Common myeloid progenitor, CD34-positive (primary cell): Measurements from ENCODE around the gene BRAT1.

Source experiments
- CTCF ChIA-PET: fragments of 350-600 bp; sonication (Branson Sonifier 250); formaldehyde crosslinking; loops from one replicate; lab custom pipeline; 2021; ENCODE audit warnings: antibody characterized with exemption; lab: Charles Lee
- POLR2A ChIA-PET: fragments of 350-600 bp; sonication (Branson Sonifier 250); formaldehyde crosslinking; loops from one replicate; lab custom pipeline; 2021; ENCODE audit warnings: antibody characterized with exemption; lab: Charles Lee
- DNase-seq, 3 donors: peaks; one replicate each; pipeline versions ENCODE4 v3.0.0 to v3.0.0-alpha.2; 2013
- H3K27ac ChIP-seq, 2 experiments: 1 replicate in 1 of 2; 2 replicates in 1 of 2; pipeline ENCODE4 v1.7.0; 2013; ENCODE audit warnings: inconsistent platforms in 2 of 2, low read length in 2 of 2, mild to moderate bottlenecking in 2 of 2, low read depth in 1 of 2, moderate library complexity in 1 of 2; ENCODE audit not compliant: severe bottlenecking in 2 of 2, insufficient read depth in 1 of 2, poor library complexity in 1 of 2
- H3K27me3 ChIP-seq, 5 experiments: replicated peaks in 2 of 5; 1 replicate in 3 of 5; 2 replicates in 2 of 5; pipeline versions ENCODE4 v1.6.1 to v1.7.0; 2013; ENCODE audit warnings: low read length in 4 of 5, mild to moderate bottlenecking in 2 of 5, moderate library complexity in 2 of 5, inconsistent platforms in 1 of 5; ENCODE audit not compliant: insufficient read depth in 5 of 5, control insufficient read depth in 4 of 5
- H3K36me3 ChIP-seq, 4 experiments: 1 replicate in 2 of 4; 2 replicates in 2 of 4; pipeline versions ENCODE4 v1.6.1 to v1.7.0; 2013; ENCODE audit warnings: low read length in 3 of 4, control low read depth in 1 of 4, mild to moderate bottlenecking in 1 of 4; ENCODE audit not compliant: control insufficient read depth in 4 of 4, insufficient read depth in 4 of 4
- H3K4me1 ChIP-seq, 4 experiments: 1 replicate in 3 of 4; 2 replicates in 1 of 4; pipeline versions ENCODE4 v1.6.1 to v1.7.1; 2013; ENCODE audit warnings: low read length in 3 of 4, mild to moderate bottlenecking in 3 of 4, control low read depth in 1 of 4, inconsistent platforms in 1 of 4, moderate library complexity in 1 of 4; ENCODE audit not compliant: control insufficient read depth in 4 of 4, insufficient read depth in 4 of 4; ENCODE audit errors: control extremely low read depth in 1 of 4
- H3K4me3 ChIP-seq, 7 experiments: 1 replicate in 4 of 7; 2 replicates in 3 of 7; pipeline versions ENCODE4 v1.5.1 to v1.7.0; 2013; ENCODE audit warnings: mild to moderate bottlenecking in 7 of 7, low read length in 6 of 7, moderate library complexity in 6 of 7, inconsistent platforms in 2 of 7, low read depth in 2 of 7, control low read depth in 1 of 7; ENCODE audit not compliant: insufficient read depth in 4 of 7, control insufficient read depth in 1 of 7; ENCODE audit errors: extremely low read depth in 1 of 7
- H3K9me3 ChIP-seq, 5 experiments: 1 replicate in 4 of 5; 2 replicates in 1 of 5; pipeline versions ENCODE4 v1.6.1 to v1.7.1; 2013; ENCODE audit warnings: low read length in 4 of 5, mild to moderate bottlenecking in 2 of 5, inconsistent platforms in 1 of 5, low read depth in 1 of 5, moderate library complexity in 1 of 5; ENCODE audit not compliant: control insufficient read depth in 4 of 5, insufficient read depth in 2 of 5; ENCODE audit errors: control extremely low read depth in 1 of 5
- WGBS: methylation state at CpG from one replicate; pipeline ENCODE4 v1.1.5; 2013; ENCODE audit not compliant: insufficient coverage; 5-methylcytosine and 5-hydroxymethylcytosine counted together

BRAT1 gene

DNA sequence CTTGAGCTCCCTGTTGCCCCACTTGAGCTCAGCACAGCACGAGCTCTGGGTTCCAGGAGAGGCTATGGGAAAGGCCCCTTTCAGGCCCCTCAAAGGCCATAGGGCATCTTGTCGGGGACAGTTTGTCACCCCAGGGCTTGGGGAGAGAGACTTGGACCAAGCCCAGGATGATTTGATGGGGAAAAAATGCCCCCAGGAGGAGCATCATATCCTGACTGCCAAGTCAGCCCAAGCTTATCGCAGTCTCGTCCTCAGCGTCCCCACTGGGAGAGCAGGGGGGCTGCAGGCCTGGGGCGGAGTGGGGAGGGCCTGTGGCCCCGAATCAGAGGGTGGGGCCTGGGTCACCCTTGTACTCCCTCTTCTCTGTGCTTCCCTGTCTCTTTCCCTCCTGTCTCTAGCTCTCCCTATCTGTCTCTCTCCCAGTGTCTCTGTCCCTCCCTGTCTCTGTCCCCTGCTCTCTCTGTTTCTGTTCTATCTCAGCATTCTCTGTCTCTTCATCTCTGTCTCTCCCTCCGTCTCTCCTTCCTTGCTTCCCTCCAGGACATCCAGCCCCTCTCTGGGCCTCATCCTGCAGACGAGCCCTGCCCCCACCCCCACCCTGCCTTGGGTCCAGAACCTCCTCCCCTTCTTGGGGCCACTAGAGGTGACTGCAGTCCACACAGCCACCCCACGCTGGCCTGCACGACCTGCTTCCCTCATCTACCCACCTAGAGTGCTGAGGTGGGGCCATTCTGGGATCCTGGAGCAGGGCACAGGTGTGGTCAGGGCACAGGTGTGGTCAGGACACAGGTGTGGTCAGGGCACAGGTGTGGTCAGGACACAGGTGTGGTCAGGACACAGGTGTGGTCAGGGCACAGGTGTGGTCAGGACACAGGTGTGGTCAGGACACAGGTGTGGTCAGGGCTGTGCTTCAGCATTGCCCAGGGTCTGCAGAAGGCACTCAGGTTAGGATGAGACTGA lies 61.8 kb downstream of the BRAT1 start:
- DNase-seq: no peak
- Histone ChIP-seq H3K27ac (no peak overlapping the region), H3K36me3 (no peaks in the 10 kb centered on the region), H3K4me1 (peaks cover 0 to 45% (median 39%) of the 10 kb centered on the region in 4 experiments), H3K27me3 (no peaks in the 10 kb centered on the region), H3K9me3 (no peaks in the 10 kb centered on the region), H3K4me3 (no peak overlapping the region)
- ChIA-PET CTCF (interaction anchor here (0.8 to 1.5 kb wide), 5 partner anchors 9 to 18 kb away, joined by 3 to 6 read pairs (median 4); no protein-coding TSS in a partner anchor), POLR2A (interaction anchor here (0.7 kb wide), 1 partner anchor 35 kb away, joined by 3 read pairs; no protein-coding TSS in a partner anchor)
- WGBS: 91% methylated on average over 6 of the region's 11 CpGs

GRCh38 chr7:2492038-2492437 lies 63.3 kb downstream of the BRAT1 start:
- 100% methylated on average over 2 of the region's 2 CpGs for WGBS

DNA sequence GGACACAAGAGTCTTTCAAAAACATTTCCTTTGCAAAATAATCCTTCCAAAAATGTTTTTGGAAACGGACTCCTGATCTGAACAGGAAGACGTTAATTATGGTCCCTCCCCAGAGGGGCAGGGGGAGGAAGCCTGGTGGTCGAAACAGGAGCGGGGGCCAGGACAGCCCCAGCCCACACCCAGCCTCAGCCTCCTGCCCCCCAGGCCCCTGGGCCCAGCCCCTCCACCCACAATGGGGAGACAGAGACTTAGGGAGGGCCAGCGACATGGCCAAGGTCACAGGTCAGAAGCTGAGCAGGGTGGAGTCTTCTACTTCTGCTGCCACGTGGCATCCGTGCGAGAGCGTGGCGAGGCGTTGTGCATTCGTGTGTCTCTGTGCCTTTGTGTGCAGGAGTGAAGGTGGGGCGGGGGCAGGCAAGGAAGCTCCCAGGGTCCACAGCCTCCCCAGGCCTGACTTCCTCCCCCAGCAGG lies 65.1 kb downstream of the BRAT1 start:
- no peaks in the 10 kb centered on the region for H3K9me3 ChIP-seq
- DNase-seq: no peak
- no peaks in the 10 kb centered on the region for H3K27me3 ChIP-seq
- peaks cover 0 to 32% (median 26%) of the 10 kb centered on the region in 4 experiments for H3K4me1 ChIP-seq
- ChIA-PET CTCF (interaction anchor here (0.7 kb wide), 1 partner anchor 10 kb away, joined by 4 read pairs; no protein-coding TSS in a partner anchor), POLR2A (no interaction called here)
- 69% methylated on average over 12 of the region's 13 CpGs for WGBS
- no peak overlapping the region for H3K27ac ChIP-seq
- no peaks in the 10 kb centered on the region for H3K36me3 ChIP-seq
- no peak overlapping the region for H3K4me3 ChIP-seq

More at GRCh38 chr7:2492038-2492437, 63.3 kb downstream of the BRAT1 start:
- Histone ChIP-seq H3K4me3 (no peak overlapping the region), H3K36me3 (no peaks in the 10 kb centered on the region), H3K27ac (no peak overlapping the region), H3K9me3 (no peaks in the 10 kb centered on the region), H3K4me1 (peaks cover 0 to 32% (median 26%) of the 10 kb centered on the region in 4 experiments), H3K27me3 (no peaks in the 10 kb centered on the region)
- no peak for DNase-seq
- POLR2A ChIA-PET: no interaction called here
- CTCF ChIA-PET: interaction anchor here (1.4 kb wide), 1 partner anchor 18 kb away, joined by 6 read pairs; no protein-coding TSS in a partner anchor

DNA sequence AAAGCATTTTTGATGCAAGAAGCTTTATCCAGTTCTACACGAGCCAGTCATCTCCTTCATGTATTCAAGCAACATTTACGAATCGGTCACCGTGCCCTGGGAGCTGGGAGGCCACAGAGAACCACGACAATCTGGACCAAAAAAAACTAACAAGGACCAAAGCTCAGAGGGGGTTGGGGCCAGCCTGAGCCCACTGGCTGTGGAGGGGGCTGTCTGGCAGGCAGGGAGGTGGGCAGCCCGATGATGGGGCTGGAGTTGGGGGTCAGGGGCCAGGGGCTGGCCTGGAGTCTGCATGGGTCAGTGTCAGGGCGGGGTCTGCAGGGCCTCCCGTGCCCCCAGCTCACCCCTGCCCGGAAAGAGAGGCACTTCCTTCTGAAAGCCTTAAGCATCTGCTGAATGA lies 66.6 kb downstream of the BRAT1 start:
- Histone ChIP-seq H3K4me3 (no peak overlapping the region), H3K4me1 (peaks cover 0 to 19% (median 17%) of the 10 kb centered on the region in 4 experiments), H3K27me3 (no peaks in the 10 kb centered on the region), H3K27ac (no peak overlapping the region), H3K36me3 (no peaks in the 10 kb centered on the region), H3K9me3 (no peaks in the 10 kb centered on the region)
- CTCF ChIA-PET: interaction anchor here (1.7 to 2.5 kb wide), 3 partner anchors 10 to 35 kb away, joined by 4 to 11 read pairs (median 9); no protein-coding TSS in a partner anchor
- 34% methylated on average over 4 of the region's 9 CpGs for WGBS
- DNase-seq: no peak
- POLR2A ChIA-PET: interaction anchor here (1.0 kb wide), 1 partner anchor 10 kb away, joined by 3 read pairs; no protein-coding TSS in a partner anchor

GRCh38 chr7:2488272-2488645 lies 67.1 kb downstream of the BRAT1 start:
- H3K27ac ChIP-seq: no peak overlapping the region
- H3K36me3 ChIP-seq: no peaks in the 10 kb centered on the region
- H3K4me1 ChIP-seq: peaks cover 0 to 18% (median 15%) of the 10 kb centered on the region in 4 experiments
- H3K4me3 ChIP-seq: no peak overlapping the region
- no peak for DNase-seq
- POLR2A ChIA-PET: interaction anchor here (1.0 kb wide), 1 partner anchor 10 kb away, joined by 3 read pairs; no protein-coding TSS in a partner anchor
- CTCF ChIA-PET: interaction anchor here (1.7 to 2.5 kb wide), 3 partner anchors 9 to 36 kb away, joined by 4 to 11 read pairs (median 9); no protein-coding TSS in a partner anchor
- no peaks in the 10 kb centered on the region for H3K9me3 ChIP-seq
- WGBS: 98% methylated on average over 8 of the region's 8 CpGs
- no peaks in the 10 kb centered on the region for H3K27me3 ChIP-seq
